Measurements from ENCODE around the gene SOX13. TPM values are rescaled to one million over a fixed set of nuclear protein-coding genes. Genes with fewer than 3 reads are reported as not detected.

SOX13 gene
- total RNA-seq (10 to 100 TPM; 29.1 to 33.4 TPM), polyA plus RNA-seq (ENCODE audit: insufficient read depth, low read depth, low replicate concordance) (17.8 TPM)
- long read RNA-seq, donor 1, transcript SOX13-202 (7 exons, 3,525 nt): major isoform, 5 of 6 reads
- long read RNA-seq, donor 1, partial matches to known transcripts: 0 of 6 reads
- long read RNA-seq, donor 1, other reads (novel, unspliced or antisense): 0 of 6 reads
- long read RNA-seq, donor 2, partial matches to known transcripts: 0 of 4 reads
- long read RNA-seq, donor 2, other reads (novel, unspliced or antisense): 0 of 4 reads

DNA sequence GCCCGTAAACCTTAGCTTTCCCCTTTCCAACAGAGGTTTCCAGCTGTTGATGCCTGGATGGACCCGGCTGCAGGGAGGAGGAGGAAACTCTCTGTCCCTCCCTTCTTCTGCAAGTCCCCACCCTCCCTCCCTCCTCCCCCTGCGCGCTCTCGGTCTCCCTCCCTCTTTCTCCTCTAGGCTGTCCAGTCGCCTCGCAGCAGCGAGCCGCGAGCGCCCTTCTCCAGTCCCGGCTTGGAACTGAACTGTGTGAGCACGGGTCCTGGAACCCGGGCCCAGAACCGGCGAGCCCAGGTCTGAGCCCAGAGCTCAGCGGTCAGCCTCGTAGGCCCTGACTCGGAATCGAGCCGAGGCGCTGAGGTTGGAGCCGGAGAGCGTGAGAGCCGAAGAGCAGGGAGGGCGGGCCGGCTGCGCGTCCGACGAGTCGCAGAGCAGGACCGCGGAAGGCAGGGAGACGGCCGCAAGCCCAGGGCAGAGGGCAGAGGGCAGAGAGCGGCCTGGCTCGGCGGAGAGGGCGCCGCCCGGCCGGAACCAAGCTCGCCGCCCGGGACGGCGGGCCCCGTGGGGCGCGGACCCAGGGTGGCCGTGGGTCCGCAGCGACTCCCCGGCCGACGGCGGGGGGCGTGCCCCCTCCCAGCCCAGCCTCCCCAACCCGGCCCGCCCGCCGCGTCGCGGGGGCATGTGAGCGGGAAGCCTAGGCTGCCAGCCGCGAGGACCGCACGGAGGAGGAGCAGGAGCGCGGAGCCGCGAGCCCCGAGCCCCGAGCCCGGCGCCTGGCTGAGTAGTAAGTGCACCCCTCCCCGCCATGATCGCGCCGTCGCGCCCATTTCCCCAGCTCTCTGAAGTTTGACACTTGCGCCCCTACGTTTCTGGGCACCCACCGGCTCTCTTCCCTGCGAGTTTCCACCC lies at the start of gene SOX13:
SOX13 (plus strand) TSS at position 185 of the 906 bp plus-strand sequence. CDS start 39,801 bp downstream, outside the sequence.
- TF ChIP-seq, protein P1, sequence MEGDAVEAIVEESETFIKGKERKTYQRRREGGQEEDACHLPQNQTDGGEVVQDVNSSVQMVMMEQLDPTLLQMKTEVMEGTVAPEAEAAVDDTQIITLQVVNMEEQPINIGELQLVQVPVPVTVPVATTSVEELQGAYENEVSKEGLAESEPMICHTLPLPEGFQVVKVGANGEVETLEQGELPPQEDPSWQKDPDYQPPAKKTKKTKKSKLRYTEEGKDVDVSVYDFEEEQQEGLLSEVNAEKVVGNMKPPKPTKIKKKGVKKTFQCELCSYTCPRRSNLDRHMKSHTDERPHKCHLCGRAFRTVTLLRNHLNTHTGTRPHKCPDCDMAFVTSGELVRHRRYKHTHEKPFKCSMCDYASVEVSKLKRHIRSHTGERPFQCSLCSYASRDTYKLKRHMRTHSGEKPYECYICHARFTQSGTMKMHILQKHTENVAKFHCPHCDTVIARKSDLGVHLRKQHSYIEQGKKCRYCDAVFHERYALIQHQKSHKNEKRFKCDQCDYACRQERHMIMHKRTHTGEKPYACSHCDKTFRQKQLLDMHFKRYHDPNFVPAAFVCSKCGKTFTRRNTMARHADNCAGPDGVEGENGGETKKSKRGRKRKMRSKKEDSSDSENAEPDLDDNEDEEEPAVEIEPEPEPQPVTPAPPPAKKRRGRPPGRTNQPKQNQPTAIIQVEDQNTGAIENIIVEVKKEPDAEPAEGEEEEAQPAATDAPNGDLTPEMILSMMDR (IDR thresholded peaks at IDR 0.05): no peak
- TF ChIP-seq POLR2A (IDR thresholded peaks at IDR 0.05): peak; percentile 49
- peak within 1 kb of the TSS; percentile 67 to 77 for H3K4me3 ChIP-seq
- peak within 1 kb of the TSS; percentile 84 to 87 for H3K27ac ChIP-seq
- intact Hi-C loops (cut with DNase I; ENCODE audit: low total_unique reads): loop anchor here (10.0 kb wide), 1 partner anchor 52 kb away; no protein-coding TSS in a partner anchor
- H3K4me1 ChIP-seq: peaks cover 19% of the 10 kb centered on the region
- no peaks in the 10 kb centered on the region for H3K27me3 ChIP-seq
- WGBS, 2 donors: 0 to 2% methylated on average over 22 to 69 of the region's 89 CpGs
- H3K36me3 ChIP-seq (ENCODE audit: low read depth, missing control alignments): no peaks in the 10 kb centered on the region
- H3K9me3 ChIP-seq: no peaks in the 10 kb centered on the region
- DNase-seq: peak; percentile 94

DNA sequence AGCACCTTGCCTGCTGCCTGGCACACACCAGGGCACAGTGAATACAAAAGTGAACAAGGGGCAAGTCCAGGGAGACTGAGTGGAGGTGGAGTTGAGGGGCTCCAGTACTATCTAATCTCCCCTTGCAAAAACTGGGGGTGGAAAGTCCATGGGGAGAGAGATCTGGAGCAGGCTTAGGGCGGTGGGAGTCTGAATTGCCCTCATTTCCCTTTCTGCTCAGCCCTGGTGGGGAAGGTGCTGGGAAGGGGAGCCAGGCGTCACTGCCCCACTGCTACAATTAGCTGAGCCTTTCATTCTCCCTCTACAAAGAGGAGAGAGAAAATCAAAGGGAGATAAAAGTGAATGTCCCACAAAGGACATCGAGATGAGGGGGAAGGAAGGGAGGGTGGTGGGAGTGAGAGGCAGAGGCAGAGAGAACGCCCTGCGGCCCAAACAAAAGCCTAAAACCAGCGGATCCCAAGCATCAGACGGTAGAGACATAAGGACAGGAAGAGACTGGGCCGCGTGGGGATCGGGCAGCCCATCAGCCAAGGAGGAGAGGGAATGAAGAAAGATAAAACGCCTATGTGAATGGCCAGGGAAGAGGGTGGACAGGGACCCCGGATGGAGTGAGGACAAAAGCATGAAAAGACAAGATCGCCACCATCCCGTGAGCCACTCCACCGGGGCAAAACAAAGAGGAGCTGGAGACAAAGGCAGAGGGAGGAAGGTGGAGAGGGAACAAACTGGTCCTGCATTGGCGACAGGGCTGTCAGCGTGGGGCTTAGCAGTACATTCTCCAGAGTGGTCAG lies 46.8 kb upstream of the SOX13 start:
- H3K9me3 ChIP-seq: no peaks in the 10 kb centered on the region
- H3K4me1 ChIP-seq: no peaks in the 10 kb centered on the region
- no peaks in the 10 kb centered on the region for H3K36me3 ChIP-seq (ENCODE audit: low read depth, missing control alignments)
- H3K4me3 ChIP-seq: no peak overlapping the region
- H3K27me3 ChIP-seq: no peaks in the 10 kb centered on the region
- DNase-seq: no peak
- no peak overlapping the region for H3K27ac ChIP-seq
- TF ChIP-seq, protein P1 (IDR thresholded peaks at IDR 0.05): no peak
- no peak for TF ChIP-seq POLR2A (IDR thresholded peaks at IDR 0.05)
- WGBS, 2 donors: 63 to 66% methylated on average over 17 of the region's 17 CpGs
- intact Hi-C loops (cut with DNase I; ENCODE audit: low total_unique reads): no loop called here

DNA sequence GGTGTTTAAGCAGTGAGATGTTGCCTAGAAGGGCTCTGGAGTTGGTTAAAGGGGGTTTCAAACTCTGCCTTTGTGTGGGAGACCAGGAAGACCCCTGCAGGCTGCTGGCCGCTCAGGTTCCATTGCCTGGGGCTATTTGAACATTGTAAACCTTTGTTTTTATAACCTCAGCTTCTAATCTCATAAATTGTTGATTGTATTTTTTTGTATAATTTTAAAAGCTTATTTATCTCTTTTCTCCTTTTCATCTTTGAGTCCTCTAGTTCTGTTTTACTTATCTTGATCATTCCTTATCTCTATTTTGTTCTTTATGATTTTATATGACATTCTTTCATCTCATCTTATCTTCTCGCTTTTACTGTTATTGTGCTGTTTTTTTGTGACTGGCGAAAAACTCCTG lies 45.5 kb upstream of the SOX13 start:
- no peaks in the 10 kb centered on the region for H3K36me3 ChIP-seq (ENCODE audit: low read depth, missing control alignments)
- TF ChIP-seq POLR2A (IDR thresholded peaks at IDR 0.05): no peak
- TF ChIP-seq, protein P1 (IDR thresholded peaks at IDR 0.05): no peak
- DNase-seq: no peak
- intact Hi-C loops (cut with DNase I; ENCODE audit: low total_unique reads): no loop called here
- H3K27ac ChIP-seq: no peak overlapping the region
- H3K4me3 ChIP-seq: no peak overlapping the region
- no peaks in the 10 kb centered on the region for H3K27me3 ChIP-seq
- no peaks in the 10 kb centered on the region for H3K4me1 ChIP-seq
- WGBS, 2 donors: 70 to 84% methylated on average over 3 of the region's 3 CpGs
- no peaks in the 10 kb centered on the region for H3K9me3 ChIP-seq

DNA sequence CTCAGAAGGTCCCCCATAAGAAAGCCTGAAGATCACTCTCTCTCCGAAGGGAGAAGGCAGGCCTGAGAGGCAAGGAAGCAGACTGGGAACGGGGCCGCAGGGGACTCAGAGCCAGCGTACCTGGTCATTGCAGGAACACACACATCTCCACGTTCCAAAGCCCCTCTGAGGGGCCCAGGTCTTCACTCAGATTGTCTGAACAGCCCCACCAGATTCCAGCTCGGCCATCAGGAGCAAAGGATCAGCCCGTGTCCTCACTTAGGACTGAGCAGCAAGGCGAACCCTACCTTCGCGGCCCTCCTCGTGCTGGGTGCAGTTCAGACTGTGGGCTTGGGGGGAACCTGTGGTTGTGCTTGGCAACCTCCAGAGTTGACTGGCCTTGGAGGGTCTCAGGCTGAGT lies 43.9 kb upstream of the SOX13 start:
- intact Hi-C loops (cut with DNase I; ENCODE audit: low total_unique reads): no loop called here
- DNase-seq: no peak
- TF ChIP-seq POLR2A (IDR thresholded peaks at IDR 0.05): no peak
- TF ChIP-seq, protein P1 (IDR thresholded peaks at IDR 0.05): no peak
- Histone ChIP-seq H3K36me3 (ENCODE audit: low read depth, missing control alignments) (no peaks in the 10 kb centered on the region), H3K27me3 (no peaks in the 10 kb centered on the region), H3K4me3 (no peak overlapping the region), H3K9me3 (no peaks in the 10 kb centered on the region), H3K27ac (no peak overlapping the region), H3K4me1 (no peaks in the 10 kb centered on the region)
- WGBS, 2 donors: 92 to 94% methylated on average over 9 to 11 of the region's 11 CpGs
